CD4-positive, alpha-beta T cell treated with Interleukin-15 for 4 hours (primary cell): ENCODE results near the gene OR2L8.
A peak's percentile ranks its signal among the peaks of the same experiment; 100 is the strongest.

ENCODE experiments used
- DNase-seq: peaks from one replicate; pipeline ENCODE4 v3.0.0-alpha.2; 2020; ENCODE audit warnings: low spot score

The OR2L8 gene

GRCh38 chr1:247948558-247948957 is at the start of gene OR2L8:
Gene OR2L8 (plus strand): TSS chr1:247948858. CDS start chr1:247948858, 0 bp downstream.
- no peak for DNase-seq

- no peak for DNase-seq
These were observed 44.5 kb upstream of the OR2L8 start for GRCh38 chr1:247904122-247904521.

- no peak for DNase-seq
These were observed 43.5 kb upstream of the OR2L8 start for GRCh38 chr1:247905181-247905580.

GRCh38 chr1:247905910-247906503 is 42.7 kb upstream of the OR2L8 start:
- DNase-seq, result no peak

GRCh38 chr1:247906504-247907047 is 42.1 kb upstream of the OR2L8 start:
- peak; percentile 9 for DNase-seq

GRCh38 chr1:247908766-247909165 is 39.9 kb upstream of the OR2L8 start:
- no peak for DNase-seq

GRCh38 chr1:247913786-247914185 is 34.9 kb upstream of the OR2L8 start:
- DNase-seq, result no peak

GRCh38 chr1:247914941-247915662 is 33.6 kb upstream of the OR2L8 start:
- DNase-seq, result no peak

- no peak for DNase-seq
These were observed 28.7 kb upstream of the OR2L8 start, which contains the start of gene OR2T8 for GRCh38 chr1:247919952-247920351. Gene OR2T8 (plus strand): TSS chr1:247920252. CDS start chr1:247921018, 766 bp downstream.

GRCh38 chr1:247923941-247924340 is 24.7 kb upstream of the OR2L8 start:
- no peak for DNase-seq

GRCh38 chr1:247924868-247925267 is 23.8 kb upstream of the OR2L8 start, which contains the start of gene OR2AJ1:
Gene OR2AJ1 (plus strand): TSS chr1:247924889. CDS start chr1:247933769, 8,880 bp downstream.
- no peak for DNase-seq

- no peak for DNase-seq
These were observed 14.7 kb upstream of the OR2L8 start for GRCh38 chr1:247933989-247934388.

GRCh38 chr1:247935781-247936180 is 12.9 kb upstream of the OR2L8 start:
- DNase-seq, result no peak

- no peak for DNase-seq
These were observed 12.2 kb upstream of the OR2L8 start for GRCh38 chr1:247936415-247936814.

GRCh38 chr1:247936965-247937734 is 11.5 kb upstream of the OR2L8 start:
- DNase-seq, result peak; percentile 81

GRCh38 chr1:247942624-247943023 is 6.0 kb upstream of the OR2L8 start:
- DNase-seq, result no peak

- no peak for DNase-seq
These were observed 4.8 kb downstream of the OR2L8 start for GRCh38 chr1:247953408-247953807.

- no peak for DNase-seq
These were observed 13.1 kb downstream of the OR2L8 start for GRCh38 chr1:247961791-247962190.

GRCh38 chr1:247962911-247963588 is 14.4 kb downstream of the OR2L8 start:
- DNase-seq, result no peak

GRCh38 chr1:247964933-247965332 is 16.3 kb downstream of the OR2L8 start, which contains the start of gene OR2AK2:
Gene OR2AK2 (plus strand): TSS chr1:247965233. CDS start chr1:247965377, 144 bp downstream.
- DNase-seq, result no peak

- no peak for DNase-seq
These were observed 18.0 kb downstream of the OR2L8 start for GRCh38 chr1:247966532-247967204.
